ENCODE data around the gene ENAH. TPM values are rescaled to one million over a fixed set of nuclear protein-coding genes. Genes with fewer than 3 reads are reported as not detected.

ENAH gene
- total RNA-seq, 6 experiments from 2014 or later, result 9.0 to 33.2 (median 20.8) TPM

GRCh38 chr1:225548140-225548857 is 104.6 kb downstream of the ENAH start:
- no peaks in the 10 kb centered on the region for H3K9me3 ChIP-seq
- no peaks in the 10 kb centered on the region for H3K4me1 ChIP-seq
- H3K4me3 ChIP-seq, result no peak overlapping the region
- no peak overlapping the region for H3K27ac ChIP-seq
- no peaks in the 10 kb centered on the region for H3K27me3 ChIP-seq
- DNase-seq, result no peak
- intact Hi-C loops (cut with DNase I), result no loop called here
- ATAC-seq, result no peak
- WGBS (ENCODE audit: insufficient coverage, low coverage, low lambda C conversion rate, missing lambda C conversion rate), result 87% methylated on average over 4 of the region's 4 CpGs
- no peaks in the 10 kb centered on the region for H3K36me3 ChIP-seq
- TF ChIP-seq, protein P1, sequence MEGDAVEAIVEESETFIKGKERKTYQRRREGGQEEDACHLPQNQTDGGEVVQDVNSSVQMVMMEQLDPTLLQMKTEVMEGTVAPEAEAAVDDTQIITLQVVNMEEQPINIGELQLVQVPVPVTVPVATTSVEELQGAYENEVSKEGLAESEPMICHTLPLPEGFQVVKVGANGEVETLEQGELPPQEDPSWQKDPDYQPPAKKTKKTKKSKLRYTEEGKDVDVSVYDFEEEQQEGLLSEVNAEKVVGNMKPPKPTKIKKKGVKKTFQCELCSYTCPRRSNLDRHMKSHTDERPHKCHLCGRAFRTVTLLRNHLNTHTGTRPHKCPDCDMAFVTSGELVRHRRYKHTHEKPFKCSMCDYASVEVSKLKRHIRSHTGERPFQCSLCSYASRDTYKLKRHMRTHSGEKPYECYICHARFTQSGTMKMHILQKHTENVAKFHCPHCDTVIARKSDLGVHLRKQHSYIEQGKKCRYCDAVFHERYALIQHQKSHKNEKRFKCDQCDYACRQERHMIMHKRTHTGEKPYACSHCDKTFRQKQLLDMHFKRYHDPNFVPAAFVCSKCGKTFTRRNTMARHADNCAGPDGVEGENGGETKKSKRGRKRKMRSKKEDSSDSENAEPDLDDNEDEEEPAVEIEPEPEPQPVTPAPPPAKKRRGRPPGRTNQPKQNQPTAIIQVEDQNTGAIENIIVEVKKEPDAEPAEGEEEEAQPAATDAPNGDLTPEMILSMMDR (IDR thresholded peaks at IDR 0.05), result no peak

GRCh38 chr1:225545649-225546048 is 107.3 kb downstream of the ENAH start:
- Histone ChIP-seq H3K9me3 (no peaks in the 10 kb centered on the region), H3K36me3 (no peaks in the 10 kb centered on the region), H3K27ac (no peak overlapping the region), H3K27me3 (no peaks in the 10 kb centered on the region), H3K4me1 (no peaks in the 10 kb centered on the region), H3K4me3 (no peak overlapping the region)
- ATAC-seq (no peak), DNase-seq (no peak)
- WGBS (ENCODE audit: insufficient coverage, low coverage, low lambda C conversion rate, missing lambda C conversion rate), result 87% methylated on average over 1 of the region's 2 CpGs
- intact Hi-C loops (cut with DNase I), result no loop called here
- TF ChIP-seq POLR2A (IDR thresholded peaks at IDR 0.05), result no peak
- TF ChIP-seq, protein P1 (IDR thresholded peaks at IDR 0.05), result no peak

DNA sequence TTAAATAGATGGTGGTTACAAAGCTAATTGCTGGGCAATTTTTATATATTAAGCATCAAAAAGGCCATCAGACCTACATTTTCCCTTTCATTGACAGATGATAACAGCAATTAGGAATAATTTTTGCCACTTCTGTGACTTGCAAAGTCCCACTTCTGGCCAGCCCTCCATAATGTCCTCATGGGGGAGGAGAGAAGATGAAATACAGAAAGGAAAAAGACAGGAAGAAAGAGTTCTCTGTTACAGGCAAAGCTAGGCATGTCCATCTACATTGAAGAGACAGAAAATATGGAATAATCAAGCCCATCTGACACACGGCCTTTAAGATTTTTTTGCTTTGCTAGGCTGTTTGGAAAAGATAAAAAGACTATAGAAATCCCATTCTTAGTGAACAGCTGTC is 108.0 kb downstream of the ENAH start:
- WGBS (ENCODE audit: insufficient coverage, low coverage, low lambda C conversion rate, missing lambda C conversion rate), result 56% methylated on average over 1 of the region's 1 CpG
- DNase-seq, result no peak
- Histone ChIP-seq H3K36me3 (no peaks in the 10 kb centered on the region), H3K9me3 (no peaks in the 10 kb centered on the region), H3K4me3 (no peak overlapping the region), H3K27ac (no peak overlapping the region), H3K4me1 (no peaks in the 10 kb centered on the region), H3K27me3 (no peaks in the 10 kb centered on the region)
- intact Hi-C loops (cut with DNase I), result no loop called here
- no peak for TF ChIP-seq POLR2A (IDR thresholded peaks at IDR 0.05)
- TF ChIP-seq, protein P1 (IDR thresholded peaks at IDR 0.05), result no peak
- no peak for ATAC-seq

DNA sequence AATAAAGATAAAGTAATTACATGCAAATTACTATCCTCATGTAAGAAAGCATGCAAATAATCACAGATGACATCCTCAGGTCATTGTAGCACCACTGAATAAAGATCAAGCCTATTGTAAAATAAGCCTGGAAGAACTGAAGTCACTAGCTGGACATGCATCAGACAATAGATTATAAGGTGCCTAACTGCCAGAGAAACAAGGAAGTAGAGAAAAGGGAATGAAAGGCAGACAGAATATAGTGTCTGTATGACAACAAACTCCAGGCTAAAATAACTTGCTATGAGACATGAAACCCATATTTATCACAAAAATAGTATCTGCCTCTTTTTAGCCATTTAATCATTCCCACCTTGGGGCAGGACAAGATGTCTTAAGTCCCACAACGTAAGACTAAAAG is 108.7 kb downstream of the ENAH start:
- TF ChIP-seq, protein P1 (IDR thresholded peaks at IDR 0.05), result no peak
- TF ChIP-seq POLR2A (IDR thresholded peaks at IDR 0.05), result no peak
- Histone ChIP-seq H3K4me3 (no peak overlapping the region), H3K36me3 (no peaks in the 10 kb centered on the region), H3K4me1 (no peaks in the 10 kb centered on the region), H3K9me3 (no peaks in the 10 kb centered on the region), H3K27ac (no peak overlapping the region), H3K27me3 (no peaks in the 10 kb centered on the region)
- no peak for ATAC-seq
- WGBS (ENCODE audit: insufficient coverage, low coverage, low lambda C conversion rate, missing lambda C conversion rate), result 100% methylated on average over 1 of the region's 1 CpG
- intact Hi-C loops (cut with DNase I), result no loop called here
- no peak for DNase-seq

- ATAC-seq, result no peak
- H3K36me3 ChIP-seq, result no peaks in the 10 kb centered on the region
- no peaks in the 10 kb centered on the region for H3K9me3 ChIP-seq
- no peak overlapping the region for H3K27ac ChIP-seq
- H3K27me3 ChIP-seq, result no peaks in the 10 kb centered on the region
- TF ChIP-seq, protein P1 (IDR thresholded peaks at IDR 0.05), result no peak
- TF ChIP-seq POLR2A (IDR thresholded peaks at IDR 0.05), result no peak
- H3K4me3 ChIP-seq, result no peak overlapping the region
- intact Hi-C loops (cut with DNase I), result no loop called here
- H3K4me1 ChIP-seq, result no peaks in the 10 kb centered on the region
- DNase-seq, result no peak
These were observed 109.6 kb downstream of the ENAH start for GRCh38 chr1:225543350-225543749.
